ENCODE results near the gene ZNF598.

Gene ZNF598

GRCh38 chr16:1975432-1976215 is 34.0 kb downstream of the ZNF598 start:
- no peak for TF ChIP-seq CTCF (IDR thresholded peaks at IDR 0.05; ENCODE audit: control insufficient read depth, insufficient read depth, low read depth, low read length, missing control alignments)
- DNase-seq (ENCODE audit: low read depth) = no peak
- no peak overlapping the region for H3K4me3 ChIP-seq (ENCODE audit: control insufficient read depth, low read depth, low read length)

GRCh38 chr16:1974157-1975070 is 35.2 kb downstream of the ZNF598 start:
- no peak for TF ChIP-seq CTCF (IDR thresholded peaks at IDR 0.05; ENCODE audit: control insufficient read depth, insufficient read depth, low read depth, low read length, missing control alignments)
- DNase-seq (ENCODE audit: low read depth) = no peak
- H3K4me3 ChIP-seq (ENCODE audit: control insufficient read depth, low read depth, low read length) = no peak overlapping the region

- no peak for TF ChIP-seq CTCF (IDR thresholded peaks at IDR 0.05; ENCODE audit: control insufficient read depth, insufficient read depth, low read depth, low read length, missing control alignments)
- DNase-seq (ENCODE audit: low read depth) = no peak
- no peak overlapping the region for H3K4me3 ChIP-seq (ENCODE audit: control insufficient read depth, low read depth, low read length)
Observed at GRCh38 chr16:1973461-1974156, 36.0 kb downstream of the ZNF598 start.

- peak overlapping the region; percentile 92 for H3K4me3 ChIP-seq (ENCODE audit: control insufficient read depth, low read depth, low read length)
- TF ChIP-seq CTCF (IDR thresholded peaks at IDR 0.05; ENCODE audit: control insufficient read depth, insufficient read depth, low read depth, low read length, missing control alignments) = no peak
- DNase-seq (ENCODE audit: low read depth) = no peak
Observed at GRCh38 chr16:1972490-1972877, 37.1 kb downstream of the ZNF598 start.

GRCh38 chr16:1971796-1972489 is 37.7 kb downstream of the ZNF598 start, which contains the start of gene TBL3:
Gene TBL3 (plus strand): TSS chr16:1972053. CDS start chr16:1972165, 112 bp downstream.
- TF ChIP-seq CTCF (IDR thresholded peaks at IDR 0.05; ENCODE audit: control insufficient read depth, insufficient read depth, low read depth, low read length, missing control alignments) = no peak
- H3K4me3 ChIP-seq (ENCODE audit: control insufficient read depth, low read depth, low read length) = peak within 1 kb of the TSS; percentile 92
- DNase-seq (ENCODE audit: low read depth) = peak; percentile 62
